Activated CD4-positive, alpha-beta memory T cell treated with anti-CD3 and anti-CD28 coated beads for 36 hours (primary cell): ENCODE measurements around the gene SMARCB1. TPM values are rescaled to one million over a fixed set of nuclear protein-coding genes. Genes with fewer than 3 reads are reported as not detected.

Experiments used
- CTCF ChIA-PET: fragments of 350-600 bp; sonication (Branson Sonifier 250); formaldehyde crosslinking; loops from one replicate; lab custom pipeline; 2021; ENCODE audit warnings: antibody characterized with exemption, inconsistent platforms; lab: Charles Lee
- POLR2A ChIA-PET: fragments of 350-600 bp; sonication (Branson Sonifier 250); formaldehyde crosslinking; loops from one replicate; lab custom pipeline; 2021; ENCODE audit warnings: antibody characterized with exemption; lab: Charles Lee
- DNase-seq: peaks from one replicate; pipeline ENCODE4 v3.0.0-alpha.2; 2020
- H3K27ac Mint-ChIP-seq: one replicate; pipeline ENCODE4 v1.8.0; 2021; ENCODE audit warnings: mixed read lengths
- H3K27me3 Mint-ChIP-seq: one replicate; pipeline ENCODE4 v1.8.0; 2021; ENCODE audit warnings: mixed read lengths
- H3K36me3 Mint-ChIP-seq: one replicate; pipeline ENCODE4 v1.8.0; 2021; ENCODE audit warnings: mixed read lengths
- H3K4me1 Mint-ChIP-seq: one replicate; pipeline ENCODE4 v1.8.0; 2021; ENCODE audit warnings: low read depth, mixed read lengths
- H3K4me3 Mint-ChIP-seq: one replicate; pipeline ENCODE4 v1.8.0; 2021; ENCODE audit warnings: mild to moderate bottlenecking, mixed read lengths
- H3K9me3 Mint-ChIP-seq: one replicate; pipeline ENCODE4 v1.8.0; 2021; ENCODE audit warnings: mixed read lengths
- intact Hi-C: fragments of 100-400 bp; cut with micrococcal nuclease; formaldehyde crosslinking; loops from one replicate; pipeline ENCODE4 v1.15.1; 2023
- total RNA-seq, 2 experiments: library from RNA; stranded (reverse); gene quantifications; one replicate each; pipeline ENCODE4 v1.2.3, GENCODE V29; 2021

Gene SMARCB1
- total RNA-seq, 2 experiments from 2014 or later: 71.3 to 72.5 TPM

DNA sequence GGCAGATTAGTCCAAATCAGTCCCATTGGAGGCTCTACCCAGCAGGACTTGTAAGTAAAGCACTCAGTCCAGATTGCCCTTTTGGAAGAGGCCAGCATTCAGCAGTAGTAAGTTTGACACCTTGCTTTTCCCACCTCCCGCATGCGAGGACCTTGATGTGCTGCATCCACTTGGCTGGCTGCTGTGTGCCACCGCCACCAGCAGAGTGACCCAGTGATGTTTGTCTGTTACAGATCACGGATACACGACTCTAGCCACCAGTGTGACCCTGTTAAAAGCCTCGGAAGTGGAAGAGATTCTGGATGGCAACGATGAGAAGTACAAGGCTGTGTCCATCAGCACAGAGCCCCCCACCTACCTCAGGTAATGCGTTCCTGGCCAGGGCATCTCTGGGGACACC lies 6.6 kb downstream of the SMARCB1 start:
- Mint-ChIP-seq H3K4me3 (no peak overlapping the region), H3K27me3 (no peaks in the 10 kb centered on the region), H3K9me3 (no peaks in the 10 kb centered on the region), H3K4me1 (peaks cover 11% of the 10 kb centered on the region), H3K36me3 (peaks cover 15% of the 10 kb centered on the region), H3K27ac (no peak overlapping the region)
- POLR2A ChIA-PET: no interaction called here
- intact Hi-C loops: no loop called here
- CTCF ChIA-PET: interaction anchor here (0.6 kb wide), 1 partner anchor 72 kb away, joined by 3 read pairs; no protein-coding TSS in a partner anchor
- DNase-seq: no peak

DNA sequence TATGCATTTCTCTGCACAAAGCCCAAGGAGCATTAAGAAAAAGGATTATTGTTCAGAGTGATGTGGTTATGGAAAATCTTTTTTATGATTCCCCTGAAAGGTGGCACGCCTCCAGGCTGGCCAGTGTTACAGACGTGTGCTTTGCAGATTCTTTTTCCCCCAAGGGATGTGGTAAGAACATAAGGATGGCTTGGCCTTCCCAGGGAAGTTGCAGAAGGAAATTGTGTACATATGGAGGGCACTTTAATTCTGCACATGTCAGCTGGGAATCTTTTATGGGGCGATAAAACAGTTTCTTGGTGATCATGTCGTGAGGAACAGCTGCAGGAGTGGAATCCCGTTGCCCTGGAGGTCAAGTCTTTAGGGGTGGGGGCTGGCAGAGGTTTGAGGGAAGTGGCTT lies 9.7 kb downstream of the SMARCB1 start:
- Mint-ChIP-seq H3K4me1 (no peaks in the 10 kb centered on the region), H3K9me3 (no peaks in the 10 kb centered on the region), H3K27ac (no peak overlapping the region), H3K4me3 (no peak overlapping the region), H3K36me3 (peaks cover 28% of the 10 kb centered on the region), H3K27me3 (no peaks in the 10 kb centered on the region)
- ChIA-PET CTCF (no interaction called here), POLR2A (no interaction called here)
- intact Hi-C loops: no loop called here
- DNase-seq: no peak

DNA sequence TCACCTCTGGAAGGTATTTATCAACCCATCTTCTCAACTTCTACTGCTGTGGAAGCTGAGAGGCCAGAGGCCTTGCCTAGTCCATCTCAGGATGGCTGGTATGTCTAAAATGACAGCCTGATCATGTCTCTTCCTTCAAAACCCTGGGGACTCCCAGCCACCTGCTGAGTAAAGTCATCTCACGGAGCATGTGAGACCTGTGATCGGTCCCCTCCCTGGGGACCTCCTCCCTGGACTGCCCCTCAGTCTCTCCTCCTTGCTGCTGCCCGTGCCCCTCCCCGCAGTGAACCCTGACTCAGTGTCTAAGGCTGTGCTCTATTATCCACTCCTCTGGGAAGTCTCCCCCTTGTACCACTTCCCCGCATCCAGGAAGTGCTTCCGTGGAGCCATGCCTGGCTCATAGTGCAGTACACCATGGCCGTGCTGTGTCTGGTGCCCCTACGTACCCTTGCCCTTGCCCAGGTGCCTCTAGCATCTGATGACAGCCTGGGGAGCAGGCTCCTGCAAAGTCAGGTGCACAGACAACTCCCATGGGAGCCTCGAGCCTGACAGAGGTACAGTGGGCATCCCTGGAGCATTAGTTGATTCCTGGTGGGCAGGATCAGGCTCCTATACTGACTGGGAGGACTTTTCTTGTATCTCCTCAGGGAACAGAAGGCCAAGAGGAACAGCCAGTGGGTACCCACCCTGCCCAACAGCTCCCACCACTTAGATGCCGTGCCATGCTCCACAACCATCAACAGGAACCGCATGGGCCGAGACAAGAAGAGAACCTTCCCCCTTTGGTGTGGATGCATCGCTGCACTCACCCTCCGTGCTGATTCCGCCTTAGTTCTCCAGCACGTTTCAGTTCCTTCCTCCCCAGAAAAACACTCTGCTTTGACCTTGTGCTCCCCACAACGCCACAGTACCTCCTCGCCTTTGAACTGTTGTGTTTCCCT lies 13.8 kb downstream of the SMARCB1 start:
- no peak for DNase-seq
- CTCF ChIA-PET: no interaction called here
- Mint-ChIP-seq H3K9me3 (no peaks in the 10 kb centered on the region), H3K4me3 (no peak overlapping the region), H3K36me3 (peaks cover 36% of the 10 kb centered on the region), H3K27ac (no peak overlapping the region), H3K27me3 (no peaks in the 10 kb centered on the region), H3K4me1 (no peaks in the 10 kb centered on the region)
- intact Hi-C loops: no loop called here
- POLR2A ChIA-PET: no interaction called here

DNA sequence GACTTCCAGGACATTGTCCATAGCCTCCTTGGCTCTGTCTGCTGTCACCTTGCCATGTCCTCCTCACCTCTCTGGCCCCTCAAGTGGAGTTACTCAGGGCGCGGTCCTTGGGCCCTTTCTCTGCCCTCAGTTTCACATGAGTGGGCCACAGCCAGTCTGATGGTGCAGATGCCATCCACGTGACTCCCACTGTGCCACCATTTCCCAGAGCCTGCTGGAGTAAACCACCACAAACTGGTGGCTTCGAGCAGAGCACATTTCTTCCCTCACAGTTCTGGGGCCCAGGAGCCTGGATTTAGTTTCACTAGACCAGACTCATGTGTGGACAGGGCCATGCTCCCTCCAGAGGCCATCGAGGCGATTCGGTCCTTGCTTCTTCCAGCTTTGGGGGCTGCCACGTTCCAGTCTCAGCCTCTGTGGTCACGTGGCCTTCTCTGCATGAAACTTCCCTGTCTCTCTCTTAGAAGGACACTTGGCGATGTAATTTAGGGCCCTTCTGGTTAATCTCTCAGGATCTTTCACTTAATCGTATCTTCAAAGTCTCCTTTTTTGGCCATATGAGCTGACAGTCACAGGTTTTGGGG lies 14.6 kb downstream of the SMARCB1 start:
- Mint-ChIP-seq H3K36me3 (peaks cover 32% of the 10 kb centered on the region), H3K4me1 (no peaks in the 10 kb centered on the region), H3K27ac (no peak overlapping the region), H3K4me3 (no peak overlapping the region), H3K9me3 (no peaks in the 10 kb centered on the region), H3K27me3 (no peaks in the 10 kb centered on the region)
- intact Hi-C loops: no loop called here
- DNase-seq: no peak
- CTCF ChIA-PET: no interaction called here
- POLR2A ChIA-PET: no interaction called here

DNA sequence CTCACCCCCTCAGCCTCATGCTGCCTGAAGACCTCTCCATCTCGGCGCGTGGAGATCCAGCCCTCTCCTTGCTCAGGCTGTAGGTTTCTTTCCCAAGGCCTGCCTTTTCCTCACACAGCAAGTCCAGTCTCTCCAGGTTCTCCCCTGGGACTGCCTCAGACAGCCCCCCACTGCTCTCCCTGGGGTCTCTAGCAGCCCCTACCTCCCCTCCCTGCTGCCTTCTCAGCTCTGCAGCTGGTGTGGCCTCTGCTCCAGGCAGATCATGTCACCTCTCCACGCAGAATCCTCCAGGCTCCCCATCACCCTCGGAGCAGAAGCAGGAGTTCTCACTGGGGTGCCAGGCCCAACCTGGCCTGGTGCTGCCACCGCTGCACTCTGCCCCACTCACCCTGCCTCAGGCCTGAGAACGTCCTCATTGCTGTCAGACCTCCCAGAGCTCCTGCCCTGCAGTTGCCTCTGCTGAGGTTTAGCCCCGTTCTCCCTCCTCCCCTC lies 15.2 kb downstream of the SMARCB1 start:
- no peak for DNase-seq
- CTCF ChIA-PET: no interaction called here
- Mint-ChIP-seq H3K4me1 (no peaks in the 10 kb centered on the region), H3K36me3 (peaks cover 28% of the 10 kb centered on the region), H3K27ac (no peak overlapping the region), H3K9me3 (no peaks in the 10 kb centered on the region), H3K4me3 (no peak overlapping the region), H3K27me3 (no peaks in the 10 kb centered on the region)
- POLR2A ChIA-PET: no interaction called here
- intact Hi-C loops: no loop called here

DNA sequence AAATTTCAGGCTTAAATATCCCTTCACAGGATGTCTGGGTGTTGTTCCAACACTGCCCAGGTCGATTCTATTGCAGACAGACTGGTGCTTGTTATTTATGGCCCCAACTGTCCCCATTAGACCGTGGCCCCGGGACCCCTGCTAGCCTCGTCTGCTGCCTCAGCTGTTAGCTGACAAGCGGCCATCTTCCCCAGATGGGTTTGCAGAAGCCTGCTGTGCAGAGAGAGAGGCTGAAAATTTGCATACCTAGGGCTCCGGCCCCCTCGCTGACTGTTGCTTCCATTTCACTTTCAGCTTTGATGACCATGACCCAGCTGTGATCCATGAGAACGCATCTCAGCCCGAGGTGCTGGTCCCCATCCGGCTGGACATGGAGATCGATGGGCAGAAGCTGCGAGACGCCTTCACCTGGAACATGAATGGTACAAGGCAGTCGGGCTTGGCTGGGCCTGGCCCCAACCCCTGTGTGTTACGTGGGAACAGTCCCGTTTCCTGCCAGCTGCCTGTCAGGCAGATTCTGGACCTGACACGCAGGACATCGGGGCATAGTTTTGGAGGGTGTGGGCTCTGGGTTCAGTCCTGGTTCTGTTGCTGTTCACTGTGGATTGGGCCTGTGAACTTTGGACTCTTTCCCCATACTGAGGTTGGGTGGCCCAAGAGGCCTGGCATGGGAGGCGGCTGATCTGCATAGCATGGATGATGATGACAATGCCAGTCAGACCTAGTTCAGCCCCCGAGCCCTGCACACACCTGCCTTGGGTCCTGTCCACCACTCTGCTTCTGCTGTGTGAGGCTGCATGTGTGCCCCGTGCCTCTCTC lies 16.4 kb downstream of the SMARCB1 start:
- Mint-ChIP-seq H3K9me3 (no peaks in the 10 kb centered on the region), H3K4me1 (no peaks in the 10 kb centered on the region), H3K27ac (no peak overlapping the region), H3K4me3 (no peak overlapping the region), H3K27me3 (no peaks in the 10 kb centered on the region), H3K36me3 (peaks cover 28% of the 10 kb centered on the region)
- no peak for DNase-seq
- ChIA-PET CTCF (no interaction called here), POLR2A (interaction anchor here (0.6 kb wide), 1 partner anchor 654 kb away, joined by 3 read pairs; no protein-coding TSS in a partner anchor)
- intact Hi-C loops: no loop called here

DNA sequence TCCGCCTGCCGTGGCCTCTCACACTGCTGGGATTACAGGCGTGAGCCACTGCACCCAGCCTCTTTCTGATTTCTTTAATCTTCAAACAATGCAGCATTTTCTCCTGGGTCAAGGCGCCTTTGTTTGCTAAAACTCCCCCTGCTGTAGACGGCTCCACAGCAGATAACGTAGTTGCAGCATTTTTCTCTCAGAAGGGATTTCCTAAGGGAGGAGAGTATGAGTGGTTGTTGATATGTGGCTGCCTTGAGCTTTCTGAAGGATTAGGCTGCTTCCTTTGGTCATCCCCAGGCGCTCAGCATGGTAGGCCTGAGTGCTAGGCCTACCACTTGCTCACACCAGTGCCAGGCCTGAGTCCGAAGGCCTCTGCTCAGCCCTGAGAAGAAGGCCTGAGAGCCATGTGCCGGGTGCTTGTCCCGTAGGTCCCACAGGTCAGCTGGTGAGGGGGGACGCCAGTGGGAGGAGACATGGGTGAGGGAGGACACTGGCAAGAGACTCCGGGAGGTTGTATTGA lies 18.1 kb downstream of the SMARCB1 start:
- Mint-ChIP-seq H3K4me1 (no peaks in the 10 kb centered on the region), H3K36me3 (peaks cover 25% of the 10 kb centered on the region), H3K27me3 (no peaks in the 10 kb centered on the region), H3K4me3 (no peak overlapping the region), H3K27ac (no peak overlapping the region), H3K9me3 (no peaks in the 10 kb centered on the region)
- CTCF ChIA-PET: no interaction called here
- DNase-seq: no peak
- intact Hi-C loops: no loop called here
- POLR2A ChIA-PET: no interaction called here

DNA sequence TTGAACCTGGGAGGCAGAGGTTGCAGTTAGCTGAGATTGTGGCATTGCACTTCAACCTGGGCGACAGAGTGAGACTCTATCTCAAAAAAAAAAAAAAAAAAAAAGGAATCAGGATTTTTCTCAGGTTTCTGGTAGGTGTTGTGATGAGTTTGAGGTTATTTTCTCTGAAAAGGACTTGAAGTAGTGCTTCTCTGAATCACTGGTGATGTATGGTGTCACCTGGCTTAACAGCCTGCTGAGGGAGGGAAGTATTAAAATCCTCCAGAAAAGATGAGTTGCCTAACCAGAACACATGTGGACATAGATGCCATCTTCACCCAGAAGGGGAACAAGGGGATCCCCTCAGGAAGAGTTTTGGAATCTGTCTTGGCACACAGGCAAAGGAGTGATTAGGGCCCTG lies 20.1 kb downstream of the SMARCB1 start:
- H3K36me3 Mint-ChIP-seq: peaks cover 18% of the 10 kb centered on the region
- CTCF ChIA-PET: no interaction called here

DNA sequence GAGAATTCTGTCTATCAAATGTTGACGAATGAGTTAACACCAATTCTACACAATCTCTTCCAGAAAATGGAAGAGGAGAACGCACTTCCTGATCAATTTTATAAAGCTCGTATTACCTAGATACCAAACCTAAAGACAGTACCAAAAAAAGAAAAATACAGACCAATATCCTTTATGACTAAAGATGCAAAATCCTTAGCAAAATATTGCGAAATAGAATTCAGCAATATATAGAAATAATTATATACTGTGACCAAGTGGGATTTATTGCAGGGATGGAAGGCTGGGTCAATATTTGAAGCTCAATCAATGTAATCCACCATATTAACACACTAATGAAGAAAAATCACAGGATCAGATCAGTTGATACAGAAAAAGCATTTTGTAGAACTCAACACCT lies 25.6 kb downstream of the SMARCB1 start:
- CTCF ChIA-PET: interaction anchor here (1.3 to 1.4 kb wide), 2 partner anchors 37 to 221 kb away, joined by 3 to 5 read pairs; no protein-coding TSS in a partner anchor
- H3K4me3 Mint-ChIP-seq: no peak overlapping the region
- H3K4me1 Mint-ChIP-seq: no peaks in the 10 kb centered on the region
- no peak for DNase-seq
- no peaks in the 10 kb centered on the region for H3K27me3 Mint-ChIP-seq
- no peaks in the 10 kb centered on the region for H3K9me3 Mint-ChIP-seq
- H3K36me3 Mint-ChIP-seq: peaks cover 26% of the 10 kb centered on the region
- intact Hi-C loops: no loop called here
- H3K27ac Mint-ChIP-seq: no peak overlapping the region
- POLR2A ChIA-PET: no interaction called here

More for the DNA sequence above, 20.1 kb downstream of the SMARCB1 start:
- no peak for DNase-seq
- no peaks in the 10 kb centered on the region for H3K9me3 Mint-ChIP-seq
- intact Hi-C loops: no loop called here
- no peak overlapping the region for H3K27ac Mint-ChIP-seq
- no peak overlapping the region for H3K4me3 Mint-ChIP-seq
- no peaks in the 10 kb centered on the region for H3K27me3 Mint-ChIP-seq
- POLR2A ChIA-PET: no interaction called here
- no peaks in the 10 kb centered on the region for H3K4me1 Mint-ChIP-seq

DNA sequence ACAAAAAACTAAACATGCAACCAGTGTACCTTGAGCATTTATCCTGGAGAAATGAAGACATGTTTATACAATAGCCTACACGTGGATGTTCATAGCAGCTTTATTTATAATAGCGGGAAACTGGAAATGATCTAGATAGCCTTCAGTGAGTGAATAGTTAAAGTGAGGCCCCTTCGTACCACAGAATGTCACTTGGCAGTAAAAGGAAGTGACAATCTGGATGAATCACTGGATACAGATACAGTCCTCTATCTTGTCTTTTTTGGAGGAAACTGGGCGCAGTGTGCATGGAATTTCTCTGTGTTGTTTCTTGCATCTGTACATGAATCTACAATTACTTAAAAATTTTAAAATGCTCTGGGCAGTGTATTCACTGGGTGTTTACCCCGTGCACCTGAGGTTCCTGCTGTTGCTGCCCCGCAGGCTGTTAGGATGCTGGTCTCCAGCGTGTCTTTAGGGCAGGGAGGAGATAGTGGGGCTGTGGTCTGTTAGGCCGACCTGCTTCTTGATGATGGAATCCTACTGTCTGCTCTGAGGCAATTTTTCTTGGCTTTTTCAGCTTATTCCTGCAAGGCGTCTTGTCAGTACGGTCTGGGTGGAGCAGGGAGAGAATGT lies 28.9 kb downstream of the SMARCB1 start:
- peaks cover 34% of the 10 kb centered on the region for H3K36me3 Mint-ChIP-seq
- ChIA-PET POLR2A (no interaction called here), CTCF (no interaction called here)
- H3K27me3 Mint-ChIP-seq: no peaks in the 10 kb centered on the region
- H3K27ac Mint-ChIP-seq: no peak overlapping the region
- no peak overlapping the region for H3K4me3 Mint-ChIP-seq
- no peak for DNase-seq
- peaks cover 3% of the 10 kb centered on the region for H3K4me1 Mint-ChIP-seq
- no peaks in the 10 kb centered on the region for H3K9me3 Mint-ChIP-seq
- intact Hi-C loops: no loop called here

DNA sequence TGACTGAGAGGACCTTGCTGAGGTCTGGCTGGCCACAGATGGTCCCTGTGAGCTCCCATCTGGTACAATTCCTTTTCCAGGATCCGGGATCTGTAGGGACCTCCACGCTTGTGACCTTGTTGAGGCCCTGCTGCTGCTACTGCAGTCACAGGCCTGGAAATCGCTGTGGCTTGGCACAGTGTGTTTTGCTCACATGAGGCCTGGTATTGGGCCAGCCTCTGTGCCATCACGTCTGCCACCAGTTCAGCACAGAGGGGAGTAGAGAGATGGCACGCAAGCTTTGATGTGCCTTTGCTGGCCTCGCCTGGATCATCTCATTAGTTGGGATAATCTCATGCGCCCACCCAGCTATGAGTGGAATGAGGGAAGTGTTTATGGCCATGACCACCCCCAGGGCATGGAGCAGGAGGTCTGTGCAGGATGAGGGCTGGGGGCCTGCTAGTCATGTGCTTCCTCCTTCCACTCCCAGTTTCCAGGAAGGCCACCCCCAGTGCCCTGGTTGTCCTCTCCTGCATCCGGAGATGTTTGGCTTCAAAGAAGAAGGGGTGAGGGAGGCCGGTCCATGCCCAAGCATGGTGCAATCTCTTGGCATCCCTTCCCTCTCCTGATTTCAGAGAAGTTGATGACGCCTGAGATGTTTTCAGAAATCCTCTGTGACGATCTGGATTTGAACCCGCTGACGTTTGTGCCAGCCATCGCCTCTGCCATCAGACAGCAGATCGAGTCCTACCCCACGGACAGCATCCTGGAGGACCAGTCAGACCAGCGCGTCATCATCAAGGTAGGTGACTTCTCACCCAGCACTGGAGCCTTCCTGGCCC lies 29.6 kb downstream of the SMARCB1 start:
- Mint-ChIP-seq H3K4me3 (no peak overlapping the region), H3K36me3 (peaks cover 30% of the 10 kb centered on the region), H3K4me1 (peaks cover 7% of the 10 kb centered on the region), H3K9me3 (no peaks in the 10 kb centered on the region), H3K27ac (no peak overlapping the region), H3K27me3 (no peaks in the 10 kb centered on the region)
- ChIA-PET POLR2A (no interaction called here), CTCF (no interaction called here)
- DNase-seq: no peak
- intact Hi-C loops: no loop called here
